Heart left ventricle (tissue), 16 donors: ENCODE results near the gene MAP1A. TPM values are rescaled to one million over a fixed set of nuclear protein-coding genes. Genes with fewer than 3 reads are reported as not detected.

Source experiments
- ATAC-seq, 4 donors: fragments of 200-7000 bp; cut with Tn5 transposase; one replicate each; pipeline ENCODE4 v1.9.1; 2020 to 2022; ENCODE audit warnings: moderate library complexity in 4 of 4, mild to moderate bottlenecking in 3 of 4, moderate number of reproducible peaks in 1 of 4
- DNase-seq, 5 donors: peaks; one replicate each; pipeline ENCODE4 v3.0.0-alpha.2; 2020
- H3K27ac ChIP-seq, 12 donors: fragments of 200-600 bp; sonication (generic) in 4 of 12; one replicate each; pipeline versions ENCODE4 v1.5.0 to v1.8.0; 2016 to 2022; ENCODE audit warnings: mild to moderate bottlenecking in 2 of 12
- H3K27me3 ChIP-seq, 9 donors: fragments of 200-600 bp; sonication (generic) in 2 of 9; one replicate each; pipeline versions ENCODE4 v1.5.1 to v1.8.0; 2016 to 2022; ENCODE audit warnings: mild to moderate bottlenecking in 3 of 9
- H3K36me3 ChIP-seq, 9 donors: fragments of 200-600 bp; sonication (generic) in 2 of 9; one replicate each; pipeline versions ENCODE4 v1.5.0 to v1.8.0; 2018 to 2022; ENCODE audit warnings: mild to moderate bottlenecking in 2 of 9
- H3K4me1 ChIP-seq, 12 donors: fragments of 200-600 bp; sonication (generic) in 4 of 12; one replicate each; pipeline versions ENCODE4 v1.5.0 to v1.8.0; 2016 to 2022; ENCODE audit warnings: mild to moderate bottlenecking in 3 of 12
- H3K4me3 ChIP-seq, 12 donors: fragments of 200-600 bp; sonication (generic) in 4 of 12; one replicate each; pipeline versions ENCODE4 v1.5.0 to v1.8.0; 2017 to 2022; ENCODE audit warnings: mild to moderate bottlenecking in 9 of 12, moderate library complexity in 4 of 12
- H3K9me3 ChIP-seq, 12 donors: fragments of 200-600 bp; sonication (generic) in 4 of 12; one replicate each; pipeline versions ENCODE4 v1.5.0 to v1.8.0; 2016 to 2022; ENCODE audit warnings: mild to moderate bottlenecking in 1 of 12
- POLR2A ChIP-seq, 2 donors: fragments of 450-650 bp; IDR thresholded peaks; one replicate each; pipeline ENCODE4 v1.6.1; 2017; ENCODE audit warnings: antibody characterized with exemption in 2 of 2, mild to moderate bottlenecking in 2 of 2, moderate library complexity in 2 of 2
- WGBS, 4 donors: extraction: QIAGEN DNeasy Blood & Tissue Kit in 2 of 4; methylation state at CpG; one replicate each; pipeline versions ENCODE4 v1.1.5 to v1.1.7; 2013 to 2018; 5-methylcytosine and 5-hydroxymethylcytosine counted together
- intact Hi-C, 10 donors: fragments of 100-400 bp; cut with DNase I; formaldehyde crosslinking; loops; one replicate each; pipeline versions ENCODE4 v1.11.1 to v1.14.2; 2022
- polyA plus RNA-seq, 2 donors: library from polyadenylated mRNA; stranded (reverse); fragments of 200-250 nt; gene quantifications; one replicate each; pipeline ENCODE4 v1.2.3, GENCODE V29; 2013
- total RNA-seq, 9 donors: library from RNA; depleted of rRNA in 2 of 9; stranded (reverse); fragments of >200 nt in 2 of 9; fragmentation: NEBNext Ultra II Directional in 3 of 9; extraction: Animal tissue kit (Norgen Biotek cat#: 25700) in 3 of 9; gene quantifications; one replicate each; pipeline versions ENCODE4 v1.1.0 to v1.2.4, GENCODE V29; 2016 to 2023
- TF ChIP-seq, protein P1 (sequence below), 12 donors: fragments of 200-600 bp; sonication (generic) in 4 of 12; IDR thresholded peaks; one replicate each; pipeline versions ENCODE4 v1.5.0 to v1.8.0; 2018 to 2022; ENCODE audit warnings: antibody characterized with exemption in 12 of 12, mild to moderate bottlenecking in 5 of 12
- donor health status: ischemic (EF 13 %, LVEDD 7.1; RV severe dilation, severe dysfunction).
- donor health status: healthy with polysubstance abuse.
- donor health status: DM: no; HTN: yes; CAD: no.
- donor health status: DM: no; HTN: no; CAD: no.
- donor health status: ischemic (EF 25% LVEDD 6.9; RV normal size, moderate dysfunction).
- donor health status: ischemic (EF 25% LVEDD 5.7; RV mildly dilated, moderate dysfunction).
- donor health status: healthy.
- donor health status: DM: yes; HTN: yes; CAD: no.
- donor health status: ischemic (EF 35%, LVEDD 5.7; RV mildly dilated, moderate dysfunction).
- donor health status: nonischemic (EF 11% LVEDD 7.7; RV severe dilation, severe dysfunction).
- donor health status: DM: yes; HTN: yes; CAD: no.
- donor health status: PGD.
- donor health status: ischemic (EF 29% LVEDD 5.4; RV normal size, mild dysfunction).
- donor health status: nonischemic (EF 23%, LVEDD 6.1; RV moderate dilation, normal function).

Gene MAP1A
- total and polyA plus RNA-seq, 11 donors: 6.0 to 146 (median 36.8) TPM

DNA sequence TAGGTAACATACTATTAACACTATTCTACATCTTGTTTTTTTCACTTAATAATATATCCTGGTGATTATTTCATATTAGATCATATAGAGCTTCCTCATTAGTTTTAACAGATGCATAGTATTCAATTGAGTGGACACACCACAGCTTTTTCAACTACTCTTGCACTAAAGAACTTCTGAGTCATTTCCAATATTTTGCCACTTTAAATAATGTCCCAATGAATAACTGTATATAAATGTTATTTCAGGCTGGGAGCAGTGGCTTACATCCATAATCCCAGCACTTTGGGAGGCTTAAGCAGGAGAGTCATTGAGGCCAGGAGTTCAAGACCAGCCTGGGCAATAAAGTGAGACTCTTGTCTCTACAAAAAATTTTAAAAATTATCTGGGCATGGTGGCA, 26.9 kb downstream of the MAP1A start:
- ATAC-seq: no peak
- no peaks in the 10 kb centered on the region for H3K27me3 ChIP-seq
- no peaks in the 10 kb centered on the region for H3K4me1 ChIP-seq
- no peak overlapping the region for H3K27ac ChIP-seq
- peaks cover 0 to 21% (median under 1%) of the 10 kb centered on the region in 9 donors for H3K36me3 ChIP-seq
- H3K4me3 ChIP-seq: no peak overlapping the region
- TF ChIP-seq, protein P1, sequence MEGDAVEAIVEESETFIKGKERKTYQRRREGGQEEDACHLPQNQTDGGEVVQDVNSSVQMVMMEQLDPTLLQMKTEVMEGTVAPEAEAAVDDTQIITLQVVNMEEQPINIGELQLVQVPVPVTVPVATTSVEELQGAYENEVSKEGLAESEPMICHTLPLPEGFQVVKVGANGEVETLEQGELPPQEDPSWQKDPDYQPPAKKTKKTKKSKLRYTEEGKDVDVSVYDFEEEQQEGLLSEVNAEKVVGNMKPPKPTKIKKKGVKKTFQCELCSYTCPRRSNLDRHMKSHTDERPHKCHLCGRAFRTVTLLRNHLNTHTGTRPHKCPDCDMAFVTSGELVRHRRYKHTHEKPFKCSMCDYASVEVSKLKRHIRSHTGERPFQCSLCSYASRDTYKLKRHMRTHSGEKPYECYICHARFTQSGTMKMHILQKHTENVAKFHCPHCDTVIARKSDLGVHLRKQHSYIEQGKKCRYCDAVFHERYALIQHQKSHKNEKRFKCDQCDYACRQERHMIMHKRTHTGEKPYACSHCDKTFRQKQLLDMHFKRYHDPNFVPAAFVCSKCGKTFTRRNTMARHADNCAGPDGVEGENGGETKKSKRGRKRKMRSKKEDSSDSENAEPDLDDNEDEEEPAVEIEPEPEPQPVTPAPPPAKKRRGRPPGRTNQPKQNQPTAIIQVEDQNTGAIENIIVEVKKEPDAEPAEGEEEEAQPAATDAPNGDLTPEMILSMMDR (IDR thresholded peaks at IDR 0.05): no peak
- no peak for TF ChIP-seq POLR2A (IDR thresholded peaks at IDR 0.05)
- intact Hi-C loops: no loop called here
- H3K9me3 ChIP-seq: peaks cover 0 to 15% (median 5%) of the 10 kb centered on the region in 12 donors
- DNase-seq: no peak

- no peak for ATAC-seq
- TF ChIP-seq POLR2A (IDR thresholded peaks at IDR 0.05): no peak
Observed at GRCh38 chr15:43545426-43545825, 28.0 kb downstream of the MAP1A start.

DNA sequence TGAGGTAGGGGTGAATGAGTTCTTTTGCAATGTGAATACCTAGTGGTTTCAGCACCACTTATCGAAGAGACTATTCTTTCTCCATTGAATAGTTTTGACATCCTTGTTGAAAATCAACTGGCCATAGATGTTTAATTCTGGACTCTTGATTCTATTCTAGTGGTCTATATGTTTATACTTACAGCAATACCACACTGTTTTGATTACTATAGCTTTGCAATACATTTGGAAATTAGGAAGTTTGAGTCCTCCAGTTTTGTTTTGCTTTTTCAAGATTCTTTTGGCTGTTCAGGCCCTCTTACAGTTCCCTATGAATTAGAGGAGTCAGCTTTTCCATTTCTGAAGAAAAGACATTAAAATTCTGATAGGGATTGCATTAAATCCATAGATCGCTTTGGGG, 30.1 kb downstream of the MAP1A start:
- intact Hi-C loops: loop anchor here in 1 of 10 donors (5.0 kb wide), 1 partner anchor 305 kb away; no protein-coding TSS in a partner anchor
- Histone ChIP-seq H3K4me3 (no peak overlapping the region), H3K4me1 (peaks cover 0 to 4% (median 0%) of the 10 kb centered on the region in 12 donors), H3K27ac (no peak overlapping the region), H3K36me3 (peaks cover 0 to 18% (median 0%) of the 10 kb centered on the region in 9 donors), H3K9me3 (peaks cover 0 to 15% (median 5%) of the 10 kb centered on the region in 12 donors), H3K27me3 (no peaks in the 10 kb centered on the region)
- TF ChIP-seq, protein P1 (IDR thresholded peaks at IDR 0.05): no peak
- TF ChIP-seq POLR2A (IDR thresholded peaks at IDR 0.05): no peak
- ATAC-seq: no peak
- 98 to 100% (median 98%) methylated on average over 2 of the region's 2 CpGs for WGBS, 4 donors
- no peak for DNase-seq

More at GRCh38 chr15:43545426-43545825, 28.0 kb downstream of the MAP1A start:
- Histone ChIP-seq H3K4me1 (no peaks in the 10 kb centered on the region), H3K4me3 (no peak overlapping the region), H3K27ac (no peak overlapping the region), H3K36me3 (peaks cover 0 to 18% (median 0%) of the 10 kb centered on the region in 9 donors), H3K27me3 (no peaks in the 10 kb centered on the region), H3K9me3 (peaks cover 0 to 15% (median 5%) of the 10 kb centered on the region in 12 donors)
- 89 to 100% (median 95%) methylated on average over 1 of the region's 1 CpG for WGBS, 4 donors
- intact Hi-C loops: loop anchor here in 1 of 10 donors (5.0 kb wide), 1 partner anchor 303 kb away; no protein-coding TSS in a partner anchor
- no peak for DNase-seq

DNA sequence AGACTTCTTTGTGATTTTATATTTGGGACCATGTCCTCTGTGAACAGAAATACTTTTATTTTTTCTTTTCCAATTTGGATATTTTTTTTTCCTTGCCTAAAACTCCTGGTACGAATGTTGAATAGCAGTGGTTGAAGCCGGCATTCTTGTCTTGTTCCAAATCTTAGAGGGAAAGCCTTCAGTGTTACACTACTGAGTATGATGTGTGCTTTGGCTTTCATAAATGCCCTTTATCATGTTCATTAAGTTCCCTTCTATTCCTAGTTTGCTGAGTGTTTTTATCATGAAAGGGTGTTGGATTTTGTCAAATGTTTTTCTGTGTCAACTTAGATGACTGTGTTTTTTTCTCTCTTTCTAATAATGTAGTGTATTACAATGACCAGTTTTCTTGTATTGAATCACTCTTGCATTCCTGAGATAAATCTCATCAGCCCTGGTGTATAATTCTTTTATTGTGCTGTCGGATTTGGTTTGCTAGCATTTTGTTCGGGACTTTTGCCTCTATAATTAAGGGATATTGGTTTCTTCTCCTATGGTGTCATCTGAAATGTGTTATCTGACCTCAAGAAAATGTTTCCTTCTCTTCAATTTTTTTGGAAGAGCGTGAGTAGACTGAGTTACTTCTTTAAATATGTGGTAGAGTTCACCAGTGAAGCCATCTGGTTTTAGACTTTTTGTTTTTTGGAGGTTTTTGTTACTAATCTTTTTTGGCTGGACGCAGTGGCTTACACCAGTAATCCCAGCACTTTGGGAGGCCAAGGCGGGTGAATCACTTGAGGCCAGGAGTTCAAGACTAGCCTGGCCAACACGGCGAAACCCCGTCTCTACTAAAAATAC, 33.3 kb downstream of the MAP1A start:
- Histone ChIP-seq H3K27ac (peak overlapping the region in 2 of 12 donors; percentile 17 to 26), H3K4me3 (no peak overlapping the region), H3K4me1 (peaks cover 0 to 4% (median 0%) of the 10 kb centered on the region in 12 donors), H3K9me3 (peaks cover 0 to 7% (median 4%) of the 10 kb centered on the region in 12 donors), H3K36me3 (peaks cover 0 to 31% (median 5%) of the 10 kb centered on the region in 9 donors), H3K27me3 (no peaks in the 10 kb centered on the region)
- intact Hi-C loops: loop anchor here in 1 of 10 donors (10.0 kb wide), 1 partner anchor 326 kb away; the partner anchor contains the start of gene EPB42
- DNase-seq (peak in 1 of 5 donors; percentile 26), ATAC-seq (peak in 2 of 4 donors; percentile 33 to 36)
- TF ChIP-seq, protein P1 (IDR thresholded peaks at IDR 0.05): no peak
- TF ChIP-seq POLR2A (IDR thresholded peaks at IDR 0.05): no peak
- WGBS, 4 donors: 67 to 78% (median 70%) methylated on average over 10 of the region's 10 CpGs
